ENCODE results near the gene COA4.
"Not testable (repeated sequence)": the region's sequence is repeated elsewhere in the genome, so short reads cannot be mapped to it uniquely, and the experiment has no call there.

Gene COA4

DNA sequence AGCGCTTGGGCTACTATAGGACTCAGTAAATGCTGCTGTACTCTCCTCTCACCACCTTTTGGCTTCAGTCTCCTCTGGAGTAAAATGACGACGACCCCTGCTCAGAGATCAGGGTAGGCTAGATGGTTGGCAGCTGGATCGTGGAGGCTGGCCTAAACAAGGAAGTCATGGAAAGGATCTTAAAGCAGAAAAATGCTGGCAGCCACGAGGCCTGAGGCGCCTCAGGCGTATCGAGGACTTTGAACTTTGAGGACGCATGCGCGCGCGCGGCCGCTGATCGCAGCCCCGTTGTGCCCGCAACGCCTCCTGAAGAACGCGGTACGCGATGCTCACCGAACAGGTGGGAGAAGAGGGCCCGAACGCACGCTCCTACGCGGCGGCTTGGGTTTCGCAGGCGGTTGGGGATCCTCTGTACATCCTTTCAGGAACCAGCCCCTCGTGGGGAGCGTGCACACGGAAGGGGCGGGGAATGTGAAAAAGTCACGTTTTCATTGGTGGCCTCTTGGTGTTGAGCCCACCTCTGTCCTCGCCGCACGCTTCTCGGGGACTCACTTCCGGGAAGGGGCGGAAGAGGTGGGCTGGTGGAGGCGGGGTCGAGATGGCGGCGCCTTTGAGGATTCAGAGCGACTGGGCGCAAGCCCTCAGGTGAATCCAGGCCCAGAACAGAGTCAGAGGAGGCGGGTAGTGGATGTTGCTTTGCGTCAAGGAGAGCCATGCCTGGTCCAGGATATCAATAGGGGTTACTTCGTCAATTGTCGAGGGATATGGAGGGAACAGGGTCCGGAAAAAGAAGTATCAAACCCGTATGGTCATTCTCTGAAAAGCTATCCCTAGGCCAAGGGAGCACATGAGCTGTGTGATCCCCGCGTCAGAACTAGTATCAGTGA is at the start of gene COA4, which contains the start of gene PAAF1:
Gene COA4 (minus strand): TSS at position 423 of the 887 bp plus-strand sequence. CDS start 3,468 bp downstream, outside the sequence.
Gene PAAF1 (plus strand): TSS at position 576 of the 887 bp plus-strand sequence. CDS start 23 bp downstream, at position 599.
- peak; percentile 99 to 100 for DNase-seq

DNA sequence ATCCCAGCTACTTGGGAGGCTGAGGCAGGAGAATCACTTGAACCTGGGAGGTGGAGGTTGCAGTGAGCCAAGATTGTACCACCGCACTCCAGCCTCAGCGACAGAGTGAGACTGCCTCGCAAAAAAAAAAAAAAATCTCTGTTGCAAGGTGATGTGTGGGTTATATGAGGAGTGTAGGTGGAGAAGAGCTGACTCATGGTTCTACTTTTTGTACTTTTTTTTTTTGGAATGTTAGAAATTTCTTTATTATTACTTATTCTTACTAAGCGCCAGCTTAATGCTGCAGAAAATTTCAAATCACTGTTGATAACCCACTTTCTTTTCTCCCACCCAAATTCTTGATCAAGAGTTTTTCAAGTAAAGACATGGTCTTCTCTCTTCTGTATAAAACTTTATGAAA is 44.5 kb upstream of the COA4 start:
- DNase-seq: no peak

GRCh38 chr11:73916435-73916834 is 39.8 kb upstream of the COA4 start:
- DNase-seq: no peak

DNA sequence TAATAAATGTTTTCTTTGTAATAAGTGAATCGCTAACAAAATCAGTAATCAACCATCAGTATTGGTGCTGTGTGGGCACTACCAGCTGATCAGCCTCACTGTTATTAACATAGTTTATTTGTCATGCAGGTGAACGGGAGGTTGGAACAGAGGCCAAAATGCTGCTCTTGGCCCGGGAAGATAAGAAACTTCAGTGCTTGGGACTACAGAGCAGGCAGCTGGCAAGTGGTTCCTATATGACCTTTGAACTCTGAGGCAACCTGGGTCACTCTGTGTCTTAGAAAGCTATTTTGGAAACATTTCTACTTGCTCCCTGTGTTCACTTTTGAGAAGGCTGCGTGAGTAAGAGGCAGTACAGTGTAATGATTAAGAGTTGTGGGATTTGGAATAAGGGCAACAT is 37.6 kb upstream of the COA4 start:
- DNase-seq: no peak

DNA sequence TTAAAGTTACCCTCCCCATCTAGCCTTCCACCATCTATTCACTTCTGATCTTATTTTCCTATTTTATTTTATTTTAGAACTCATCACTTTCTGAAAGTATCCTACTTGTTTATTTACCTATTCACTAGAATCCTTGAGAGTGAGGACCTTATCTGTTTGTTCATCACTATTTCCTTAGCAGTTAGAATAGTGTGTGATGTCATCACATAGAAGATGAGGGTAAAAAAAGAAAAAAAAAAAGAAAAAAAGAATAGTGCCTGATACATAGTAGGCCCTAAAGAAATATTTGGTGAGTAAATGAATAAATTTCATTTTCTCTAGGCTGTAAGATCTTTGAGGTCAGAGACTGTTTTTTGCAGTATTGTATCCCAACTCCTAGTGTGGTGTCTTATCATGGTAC is 36.8 kb upstream of the COA4 start:
- DNase-seq: no peak

DNA sequence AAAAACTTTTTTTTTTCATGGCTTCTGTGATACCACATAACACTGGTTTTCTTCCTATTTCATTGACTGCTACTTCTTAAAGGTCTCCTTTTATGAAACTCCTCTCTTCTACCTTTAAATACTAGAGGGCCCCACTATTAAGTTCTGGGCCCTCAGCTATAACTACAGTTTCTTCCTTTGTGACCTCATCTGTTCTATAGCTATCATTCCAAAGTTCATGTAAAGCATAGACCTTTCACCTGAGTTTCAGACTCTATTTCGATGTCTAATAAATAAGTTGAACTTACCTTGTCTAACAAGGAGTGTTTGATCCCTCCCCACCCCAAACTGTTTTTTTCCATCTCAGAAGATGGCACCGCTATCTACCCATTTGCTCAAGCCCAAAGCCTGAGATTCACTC is 35.4 kb upstream of the COA4 start:
- DNase-seq: no peak

GRCh38 chr11:73907191-73907590 is 30.5 kb upstream of the COA4 start:
- DNase-seq: no peak

GRCh38 chr11:73902303-73902702 is 25.7 kb upstream of the COA4 start:
- DNase-seq: no peak

DNA sequence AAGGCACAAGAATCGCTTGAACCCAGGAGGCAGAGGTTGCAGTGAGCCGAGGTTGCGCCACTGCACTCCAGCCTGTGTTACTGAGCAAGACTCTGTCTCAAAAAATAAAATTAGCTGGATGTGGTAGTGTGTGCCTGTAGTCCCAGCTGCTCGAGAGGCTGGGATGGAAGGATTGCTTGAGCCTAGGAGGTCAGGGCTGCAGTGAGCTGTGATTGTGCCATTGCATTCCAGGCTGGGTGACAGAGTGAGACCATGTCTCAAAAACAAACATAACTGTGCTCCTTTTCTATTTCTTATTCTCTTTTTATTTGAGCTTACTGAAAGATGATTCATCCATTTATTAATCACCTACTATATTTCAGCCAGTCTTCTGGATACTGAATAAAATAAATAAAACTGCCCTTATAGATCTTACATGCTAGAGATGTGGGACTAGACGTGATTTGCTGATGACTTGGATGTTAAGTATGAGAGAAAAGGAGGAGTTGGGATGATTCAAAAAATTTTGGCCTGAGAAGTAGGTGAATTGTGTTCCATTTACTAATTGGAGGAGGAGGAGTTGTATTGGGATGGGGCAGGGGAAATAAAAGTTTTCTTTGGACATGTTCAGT is 18.2 kb upstream of the COA4 start:
- no peak for DNase-seq

DNA sequence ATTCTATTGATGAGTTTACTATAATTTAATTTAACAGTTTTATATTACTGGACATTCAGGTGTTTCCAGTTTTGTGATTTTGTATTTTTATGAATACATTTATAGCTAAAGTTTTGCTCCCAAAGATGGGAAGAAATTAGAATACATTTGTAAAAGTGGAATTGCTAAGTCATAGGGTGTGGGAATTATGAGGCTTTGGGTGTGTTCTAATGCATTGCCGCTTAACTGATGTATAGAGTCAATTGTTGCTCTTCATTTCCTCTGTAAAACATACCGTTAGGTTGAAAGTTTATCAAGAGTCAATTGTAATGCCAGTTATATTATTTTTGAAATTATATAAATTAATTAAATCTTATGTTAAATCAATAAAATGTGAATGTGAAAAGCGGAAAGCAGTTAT is 16.4 kb upstream of the COA4 start:
- no peak for DNase-seq

GRCh38 chr11:73889536-73889935 is 12.9 kb upstream of the COA4 start:
- DNase-seq: no peak

DNA sequence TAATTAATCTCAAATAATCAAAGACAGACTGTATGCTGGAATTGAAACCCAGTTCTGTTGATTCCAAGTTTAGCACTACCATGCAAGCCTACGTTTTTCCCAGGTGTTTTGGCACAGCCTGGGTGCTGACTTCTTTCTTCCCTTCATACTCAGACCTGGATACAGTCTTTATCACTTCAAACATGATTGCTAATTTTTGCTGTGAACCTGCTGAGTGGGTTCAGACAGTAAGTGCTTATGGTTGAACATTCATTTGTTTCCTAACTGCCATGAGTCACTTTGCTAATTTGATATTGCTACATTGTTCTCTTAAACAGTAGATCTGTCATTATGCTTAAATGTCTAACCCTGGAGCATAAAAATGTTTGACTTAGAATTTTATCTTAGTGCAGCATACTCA is 12.4 kb upstream of the COA4 start:
- DNase-seq: no peak

- DNase-seq: no peak
These were observed 11.6 kb upstream of the COA4 start for GRCh38 chr11:73888244-73888643.

- no peak for DNase-seq
These were observed 7.2 kb upstream of the COA4 start for GRCh38 chr11:73883856-73884255.

DNA sequence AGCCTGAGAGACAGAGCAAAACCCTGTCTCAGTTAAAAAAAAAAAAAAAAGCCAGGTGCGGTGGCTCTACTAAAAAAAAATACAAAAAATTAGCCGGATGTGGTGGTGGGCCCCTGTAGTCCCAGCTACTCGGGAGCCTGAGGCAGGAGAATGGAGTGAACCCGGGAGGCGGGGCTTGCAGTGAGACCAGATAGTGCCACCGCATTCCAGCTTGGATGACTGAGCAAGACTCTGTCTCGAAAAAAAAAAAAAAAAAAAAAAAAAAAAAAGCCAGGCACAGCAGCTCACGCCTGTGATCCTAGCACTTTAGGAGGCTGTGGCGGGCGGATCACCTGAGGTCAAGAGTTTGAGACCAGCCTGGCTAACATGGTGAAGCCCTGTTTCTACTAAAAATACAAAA is 3.8 kb upstream of the COA4 start:
- DNase-seq: not testable (repeated sequence)

DNA sequence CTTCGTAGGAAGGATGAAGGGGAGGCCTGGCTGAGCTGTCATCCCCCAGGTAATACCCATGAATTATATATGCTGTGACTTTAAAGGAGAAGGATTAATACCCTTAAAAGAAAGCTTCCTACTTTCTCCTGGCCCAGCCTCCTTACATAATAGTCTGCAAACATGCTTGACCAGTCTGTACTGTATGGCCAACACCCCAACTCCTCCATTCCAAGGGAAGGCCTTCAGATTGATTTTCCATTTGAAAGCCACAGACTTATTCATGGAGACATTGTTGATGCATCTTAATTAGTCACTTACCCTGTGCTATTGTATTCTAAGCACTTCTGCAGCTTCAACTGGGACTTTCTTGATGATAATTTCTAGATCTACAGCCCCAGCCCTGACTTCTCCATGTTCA is 2.1 kb upstream of the COA4 start:
- DNase-seq: no peak

GRCh38 chr11:73875840-73876239 is 806 bp downstream of the COA4 start:
- DNase-seq: no peak

DNA sequence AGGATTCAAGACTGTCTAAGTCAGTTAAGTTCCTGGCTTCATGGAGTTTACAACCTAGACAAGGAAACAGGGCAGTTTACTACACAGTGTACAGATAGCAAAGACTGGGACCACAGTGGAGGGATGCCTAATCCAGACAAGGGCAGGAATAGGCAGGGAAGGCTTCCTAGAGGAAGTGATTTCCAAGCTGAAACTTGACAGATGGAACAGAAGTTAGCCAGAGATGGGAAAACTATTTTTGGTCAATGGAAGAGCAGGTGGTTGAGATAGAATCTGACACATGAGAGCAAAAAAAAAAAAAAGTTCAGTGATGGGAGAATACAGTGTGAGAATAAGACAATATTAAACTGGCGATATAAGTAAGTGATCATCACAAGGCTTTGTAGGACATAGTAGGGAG is 1.3 kb downstream of the COA4 start:
- no peak for DNase-seq

DNA sequence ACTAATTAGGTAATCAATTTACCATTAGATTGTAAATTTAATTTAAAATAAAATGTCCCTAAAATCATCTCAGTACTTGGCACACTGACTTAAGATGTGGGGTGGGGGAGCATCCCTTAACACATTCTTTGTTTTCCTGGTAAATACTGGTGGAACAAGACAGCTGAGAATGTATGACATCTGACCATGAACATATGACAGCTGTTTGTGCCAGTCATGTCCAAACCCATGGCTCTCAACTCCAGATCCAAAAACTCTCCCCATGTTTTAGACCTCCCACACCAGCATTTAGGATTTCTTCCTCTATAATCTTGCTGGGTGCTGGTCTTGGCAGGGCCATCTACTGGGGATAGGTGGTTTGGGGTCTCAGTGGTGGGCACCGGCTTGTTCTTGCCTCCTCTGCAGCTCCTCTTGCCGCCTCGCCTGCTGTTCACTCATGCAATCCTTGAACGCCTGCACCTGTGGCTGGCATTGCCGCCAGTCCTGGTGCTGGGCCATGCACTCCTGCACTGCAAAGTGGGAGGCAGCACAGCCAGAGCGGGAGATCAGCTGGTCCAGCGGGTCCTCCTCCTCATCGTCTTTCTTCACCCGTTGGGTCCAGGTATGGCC is 3.8 kb downstream of the COA4 start:
- no peak for DNase-seq

- no peak for DNase-seq
These were observed 6.4 kb downstream of the COA4 start for GRCh38 chr11:73870261-73870660.

- no peak for DNase-seq
These were observed 7.2 kb downstream of the COA4 start for GRCh38 chr11:73869332-73869949.

- peak in 1 of 2 experiments; percentile 3 for DNase-seq
These were observed 10.1 kb downstream of the COA4 start for GRCh38 chr11:73866586-73866996.

DNA sequence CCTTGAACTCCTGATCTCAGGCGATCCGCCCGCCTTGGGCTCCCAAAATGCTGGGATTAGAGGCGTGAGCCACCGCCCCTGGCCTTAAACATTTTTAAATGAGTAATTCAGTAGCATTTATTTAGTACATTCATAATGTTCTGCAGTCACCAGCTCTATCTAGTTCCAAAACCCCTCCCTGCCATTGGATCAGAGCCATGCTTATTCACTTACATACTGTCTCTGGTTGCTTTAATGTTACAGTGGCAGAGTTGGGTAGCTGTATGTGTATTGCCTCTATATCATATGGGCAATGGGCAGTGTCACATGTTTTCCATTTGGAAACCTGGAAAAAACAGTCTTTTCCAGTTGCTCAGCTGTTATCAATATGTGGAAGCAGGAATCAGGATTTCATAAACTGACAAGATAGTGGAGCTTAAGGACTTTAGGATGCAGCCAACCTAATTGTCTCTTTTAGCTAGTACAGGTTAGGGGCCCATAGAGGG is 10.5 kb downstream of the COA4 start:
- no peak for DNase-seq

Measured in SHP77 (cell line).